Prostate gland (tissue), 2 donors: ENCODE measurements around the gene AP2B1. TPM values are rescaled to one million over a fixed set of nuclear protein-coding genes. Genes with fewer than 3 reads are reported as not detected.

Source experiments
- DNase-seq: peaks from one replicate; pipeline ENCODE4 v3.0.0-alpha.2; 2019; ENCODE audit warnings: low spot score
- H3K27ac ChIP-seq, 2 donors: fragments of 200-600 bp; sonication (generic); 2 replicates each; pipeline ENCODE4 v1.5.1; 2017 to 2019
- H3K27me3 ChIP-seq: fragments of 200-600 bp; sonication (generic); replicated peaks from 2 replicates; pipeline ENCODE4 v1.5.1; 2019; ENCODE audit not compliant: insufficient read depth
- H3K36me3 ChIP-seq, 2 donors: fragments of 200-600 bp; sonication (generic); 1 replicate in 1 of 2; 2 replicates in 1 of 2; pipeline versions ENCODE4 v1.5.1 to v1.8.1; 2017 to 2019
- H3K4me1 ChIP-seq: fragments of 200-600 bp; sonication (generic); replicated peaks from 2 replicates; pipeline ENCODE4 v1.5.1; 2019
- H3K4me3 ChIP-seq, 2 donors: fragments of 200-600 bp; sonication (generic); 2 replicates each; pipeline ENCODE4 v1.5.1; 2017 to 2019
- H3K9me3 ChIP-seq: fragments of 200-600 bp; sonication (generic); 2 replicates; pipeline ENCODE4 v1.5.1; 2017
- CTCF ChIP-seq, 4 experiments: fragments of 200-600 bp in 2 of 4; fragments of 450-650 bp in 2 of 4; sonication (generic) in 2 of 4; IDR thresholded peaks; 1 replicate in 3 of 4; 2 replicates in 1 of 4; pipeline ENCODE4 v1.5.1; 2016 to 2019; ENCODE audit warnings: antibody characterized with exemption in 4 of 4, mild to moderate bottlenecking in 2 of 4, moderate library complexity in 2 of 4
- POLR2A ChIP-seq: fragments of 450-650 bp; IDR thresholded peaks from one replicate; pipeline ENCODE4 v1.6.1; 2016; ENCODE audit warnings: antibody characterized with exemption, mild to moderate bottlenecking
- POLR2AphosphoS5 ChIP-seq: sonication (generic); formaldehyde crosslinking; IDR thresholded peaks from one replicate; pipeline ENCODE4 v1.6.1; 2017; ENCODE audit warnings: antibody characterized with exemption
- WGBS: methylation state at CpG from one replicate; pipeline ENCODE4 v1.1.5; 2018; 5-methylcytosine and 5-hydroxymethylcytosine counted together
- intact Hi-C: fragments of 100-400 bp; cut with DNase I; formaldehyde crosslinking; loops from one replicate; pipeline ENCODE4 v1.14.2; 2022
- total RNA-seq, 2 donors: library from RNA; depleted of rRNA; stranded (reverse); fragments of >200 nt; gene quantifications; one replicate each; pipeline ENCODE4 v1.1.0, GENCODE V29; 2016

The AP2B1 gene
- total RNA-seq, 2 donors from 2014 or later = 66.8 to 92.9 TPM

GRCh38 chr17:35683591-35683990, 96.5 kb downstream of the AP2B1 start:
- intact Hi-C loops = no loop called here

GRCh38 chr17:35684055-35684802, 97.1 kb downstream of the AP2B1 start:
- 67% methylated on average over 2 of the region's 2 CpGs for WGBS
- no peak for DNase-seq
- H3K36me3 ChIP-seq = no peaks in the 10 kb centered on the region

More at GRCh38 chr17:35683591-35683990, 96.5 kb downstream of the AP2B1 start:
- Histone ChIP-seq H3K9me3 (no peaks in the 10 kb centered on the region), H3K27ac (no peak overlapping the region), H3K4me1 (no peaks in the 10 kb centered on the region), H3K27me3 (no peaks in the 10 kb centered on the region), H3K4me3 (no peak overlapping the region), H3K36me3 (no peaks in the 10 kb centered on the region)
- 80% methylated on average over 4 of the region's 4 CpGs for WGBS
- no peak for TF ChIP-seq CTCF (IDR thresholded peaks at IDR 0.05)
- no peak for TF ChIP-seq POLR2AphosphoS5
- TF ChIP-seq POLR2A = no peak
- no peak for DNase-seq

GRCh38 chr17:35692512-35693210, 105.5 kb downstream of the AP2B1 start:
- Histone ChIP-seq H3K4me3 (no peak overlapping the region), H3K4me1 (no peaks in the 10 kb centered on the region), H3K27ac (no peak overlapping the region), H3K9me3 (no peaks in the 10 kb centered on the region), H3K36me3 (peaks cover 0 to 5% of the 10 kb centered on the region in 2 donors), H3K27me3 (no peaks in the 10 kb centered on the region)
- no peak for DNase-seq
- TF ChIP-seq POLR2A (no peak), POLR2AphosphoS5 (no peak), CTCF (IDR thresholded peaks at IDR 0.05) (no peak)
- intact Hi-C loops = no loop called here
- 76% methylated on average over 7 of the region's 7 CpGs for WGBS

More at GRCh38 chr17:35684055-35684802, 97.1 kb downstream of the AP2B1 start:
- H3K9me3 ChIP-seq = no peaks in the 10 kb centered on the region
- TF ChIP-seq POLR2AphosphoS5 = no peak
- TF ChIP-seq POLR2A = no peak
- TF ChIP-seq CTCF (IDR thresholded peaks at IDR 0.05) = no peak
- H3K4me3 ChIP-seq = no peak overlapping the region
- no peak overlapping the region for H3K27ac ChIP-seq
- intact Hi-C loops = no loop called here
- no peaks in the 10 kb centered on the region for H3K4me1 ChIP-seq
- H3K27me3 ChIP-seq = no peaks in the 10 kb centered on the region

- no peaks in the 10 kb centered on the region for H3K9me3 ChIP-seq
- H3K4me3 ChIP-seq = no peak overlapping the region
- DNase-seq = no peak
- no peak overlapping the region for H3K27ac ChIP-seq
- H3K27me3 ChIP-seq = no peaks in the 10 kb centered on the region
- peaks cover 0 to 5% of the 10 kb centered on the region in 2 donors for H3K36me3 ChIP-seq
- WGBS = 97% methylated on average over 3 of the region's 3 CpGs
- intact Hi-C loops = no loop called here
- no peaks in the 10 kb centered on the region for H3K4me1 ChIP-seq
- TF ChIP-seq POLR2AphosphoS5 = no peak
- TF ChIP-seq CTCF (IDR thresholded peaks at IDR 0.05) = no peak
- TF ChIP-seq POLR2A = no peak
Measured at GRCh38 chr17:35693662-35694061, 106.5 kb downstream of the AP2B1 start.
